HG03039 (cell line): ENCODE results near the gene AUNIP.
"Not testable (repeated sequence)": the region's sequence is repeated elsewhere in the genome, so short reads cannot be mapped to it uniquely, and the experiment has no call there.

Experiments used
- ATAC-seq: cut with Tn5 transposase; IDR thresholded peaks from one replicate; pipeline ENCODE4 v1.9.1; 2021; ENCODE audit warnings: mild to moderate bottlenecking, moderate library complexity; ENCODE audit not compliant: unreplicated experiment

Gene AUNIP

DNA sequence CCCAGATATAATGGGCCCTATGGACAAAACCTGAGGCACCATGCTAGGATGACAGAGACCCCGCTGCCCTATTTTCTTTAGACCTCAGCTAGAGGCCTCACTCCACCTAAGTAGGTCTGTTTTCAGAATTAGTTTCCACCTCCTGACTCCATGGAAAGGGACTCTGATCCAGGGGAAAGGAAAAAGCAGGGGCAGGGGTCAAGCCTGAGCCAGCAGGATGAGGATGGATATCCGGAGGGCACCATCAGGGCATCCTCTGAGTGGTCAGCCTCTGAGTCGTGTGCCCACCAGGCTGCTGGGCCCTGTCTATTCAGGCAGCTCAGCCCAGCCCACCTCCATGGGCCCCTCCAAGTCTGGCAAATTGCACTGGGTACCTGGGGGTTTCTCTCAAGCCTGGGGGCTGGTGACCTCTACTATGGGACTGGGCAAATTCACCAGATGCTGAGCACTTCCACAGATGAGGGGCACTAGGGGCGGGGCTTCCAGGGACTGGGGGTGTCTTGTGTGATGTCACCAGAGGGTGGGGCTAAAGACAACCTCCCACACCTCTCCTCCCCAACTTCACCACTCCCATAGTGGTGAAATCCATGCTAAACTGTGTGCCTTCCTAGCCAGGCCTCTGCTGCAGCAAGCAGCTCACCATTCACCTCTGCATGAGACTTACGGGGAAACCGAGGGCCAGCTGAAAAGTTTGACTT is 10.8 kb upstream of the AUNIP start:
- ATAC-seq: no peak

- ATAC-seq: no peak
These were observed 8.1 kb upstream of the AUNIP start for GRCh38 chr1:25867210-25867991.

DNA sequence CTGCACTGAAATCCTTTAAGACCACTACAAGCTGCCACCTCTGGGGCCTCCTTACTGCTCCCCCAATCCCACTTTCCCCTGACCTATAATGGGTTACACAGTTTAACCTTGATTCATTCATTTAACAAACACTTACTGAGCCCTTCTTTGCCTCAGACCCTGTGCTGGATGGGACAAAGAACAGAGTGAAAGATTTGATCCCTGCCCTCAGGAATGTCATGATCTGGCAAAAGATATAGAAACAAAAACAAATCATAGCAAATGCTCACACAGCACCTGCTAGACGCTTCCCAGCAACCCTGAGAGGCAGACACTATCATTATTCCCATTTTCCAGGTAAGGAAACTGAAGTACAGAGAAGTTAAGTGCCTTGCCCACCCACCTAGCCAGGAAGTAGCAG is 7.0 kb upstream of the AUNIP start:
- ATAC-seq: no peak

- no peak for ATAC-seq
These were observed 5.2 kb upstream of the AUNIP start for GRCh38 chr1:25864434-25864833.

- no peak for ATAC-seq
These were observed 4.4 kb upstream of the AUNIP start for GRCh38 chr1:25863486-25864262.

DNA sequence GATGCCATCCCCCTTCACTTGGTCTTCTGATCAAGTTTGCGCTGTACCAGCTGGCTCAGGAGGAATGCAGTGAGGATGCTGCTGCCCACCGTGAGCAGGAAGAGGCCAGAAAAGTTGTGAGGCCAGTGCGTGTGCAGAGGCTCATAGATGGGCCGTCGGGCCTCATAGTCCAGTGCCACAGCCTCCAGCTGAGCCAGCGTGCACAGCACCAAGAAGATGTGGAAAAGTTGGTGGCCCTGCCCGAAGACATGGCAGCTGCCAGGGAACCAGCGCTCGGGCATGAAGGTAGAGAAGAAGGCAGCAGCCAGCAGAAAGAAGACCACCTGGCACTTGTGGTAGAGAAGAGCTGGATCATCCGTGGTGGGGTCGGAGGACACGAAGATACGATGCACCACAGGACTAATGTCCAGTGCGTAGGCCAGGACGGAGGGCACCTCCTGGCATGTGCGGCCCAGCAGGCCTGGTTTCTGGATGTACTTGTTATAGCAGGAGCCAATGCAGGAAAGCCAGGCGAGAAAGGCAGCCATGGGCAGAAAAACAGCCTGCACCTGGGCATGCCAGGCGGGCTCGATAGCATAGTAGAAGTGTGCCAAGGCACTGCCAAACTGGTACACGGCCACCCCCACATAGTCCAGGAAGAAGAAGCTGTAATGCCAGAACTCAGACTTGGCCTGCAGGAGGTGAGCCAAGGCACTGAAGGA is 3.7 kb upstream of the AUNIP start:
- ATAC-seq: no peak

DNA sequence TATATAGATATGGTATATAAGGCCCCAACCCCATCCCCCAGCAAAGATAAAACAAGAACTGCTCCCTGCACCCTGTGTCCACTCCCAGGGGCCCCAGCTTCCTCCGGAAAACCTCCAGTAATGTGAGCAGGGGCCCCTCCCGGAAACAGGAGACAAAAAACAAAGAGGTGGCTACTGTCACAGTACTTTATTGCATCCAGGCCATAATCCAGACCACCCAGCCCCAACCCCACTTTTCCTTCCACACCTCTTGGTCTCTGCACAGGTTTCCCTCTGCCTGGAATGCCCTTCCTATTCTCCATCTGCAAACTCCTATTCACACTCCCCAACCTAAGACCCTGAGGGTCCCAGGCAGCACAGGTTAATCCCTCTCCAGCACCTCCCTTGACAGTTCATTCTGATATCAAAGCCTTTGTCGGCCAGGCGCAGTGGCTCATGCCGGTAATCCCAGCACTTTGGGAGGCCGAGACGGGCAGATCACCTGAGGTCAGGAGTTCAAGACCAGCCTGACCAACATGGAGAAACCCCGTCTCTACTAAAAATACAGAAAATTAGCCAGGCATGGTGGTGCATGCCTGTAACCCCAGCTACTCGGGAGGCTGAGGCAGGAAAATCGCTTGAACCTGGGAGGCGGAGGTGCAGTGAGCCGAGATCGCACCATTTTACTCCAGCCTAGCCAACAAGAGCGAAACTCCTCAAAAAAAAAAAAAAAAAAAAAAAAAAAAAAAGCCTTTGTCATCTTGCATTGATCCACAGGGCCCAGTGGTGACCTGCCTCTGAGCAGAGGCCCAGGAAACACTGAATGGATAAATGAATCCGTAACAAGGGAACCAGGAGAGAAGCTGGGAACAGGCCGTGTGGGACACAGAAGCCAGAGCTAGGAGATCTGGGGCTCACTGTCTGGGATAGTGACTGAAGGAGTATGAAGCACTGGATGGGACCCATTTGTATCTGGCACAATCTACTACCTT is 2.3 kb upstream of the AUNIP start:
- no peak for ATAC-seq

GRCh38 chr1:25858494-25858893 is 763 bp downstream of the AUNIP start:
- no peak for ATAC-seq

DNA sequence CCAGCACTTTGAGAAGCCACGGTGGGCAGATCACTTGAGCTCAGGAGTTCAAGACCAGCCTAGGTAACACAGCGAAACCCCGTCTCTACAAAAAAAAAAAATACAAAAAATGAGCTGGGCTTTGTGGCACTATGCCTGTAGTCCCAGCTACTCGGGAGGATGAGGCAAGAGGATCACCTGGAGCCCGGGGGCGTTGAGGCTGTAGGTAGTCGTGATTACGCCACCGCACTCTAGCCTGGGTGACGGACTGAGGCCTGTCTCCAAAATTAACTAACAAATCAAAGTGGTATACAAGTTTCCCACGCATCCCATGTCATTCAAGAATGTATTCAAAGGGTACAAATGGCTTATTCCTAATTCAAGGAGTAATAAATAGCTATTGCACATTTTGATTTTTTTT is 2.4 kb downstream of the AUNIP start:
- ATAC-seq: no peak

GRCh38 chr1:25854554-25854953 is 4.7 kb downstream of the AUNIP start:
- ATAC-seq: no peak

- ATAC-seq: no peak
These were observed 10.7 kb downstream of the AUNIP start for GRCh38 chr1:25848531-25848930.

DNA sequence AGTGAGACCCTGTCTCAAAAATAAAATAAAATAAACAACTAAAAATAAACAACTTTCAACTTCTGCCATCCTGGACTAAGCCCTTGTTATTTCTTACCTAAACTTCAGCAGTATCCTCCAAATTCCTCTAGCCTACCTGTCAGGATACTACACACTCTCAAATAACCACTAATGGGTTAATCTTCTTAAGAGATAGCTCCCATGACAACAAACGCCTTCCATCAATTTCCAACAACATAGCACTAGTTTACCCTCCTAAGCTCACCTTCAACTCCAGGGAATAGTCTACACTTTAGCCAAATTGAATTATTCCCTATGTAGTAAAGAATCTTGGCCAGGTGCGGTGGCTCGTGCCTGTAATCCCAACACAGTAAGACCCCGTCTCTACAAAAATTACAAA is 11.3 kb downstream of the AUNIP start:
- ATAC-seq: no peak

DNA sequence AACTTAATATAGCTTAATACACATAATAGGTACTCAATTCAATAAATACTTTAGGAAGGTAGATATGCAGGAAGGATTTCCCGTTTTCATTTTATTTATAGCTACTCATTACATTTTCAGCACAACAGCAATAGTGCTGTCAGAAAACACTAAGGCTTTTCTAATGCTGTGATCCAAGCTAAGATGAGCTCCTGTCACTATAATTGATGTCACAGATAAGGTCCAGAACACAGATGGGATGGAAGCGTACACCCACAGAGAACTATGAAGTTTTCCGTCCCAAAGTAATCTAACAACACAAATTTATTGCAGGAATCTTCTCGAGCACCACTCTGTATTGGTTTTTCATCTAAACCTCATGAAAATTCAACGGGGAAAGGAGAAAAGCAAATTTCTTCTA is 13.6 kb downstream of the AUNIP start:
- ATAC-seq: no peak

DNA sequence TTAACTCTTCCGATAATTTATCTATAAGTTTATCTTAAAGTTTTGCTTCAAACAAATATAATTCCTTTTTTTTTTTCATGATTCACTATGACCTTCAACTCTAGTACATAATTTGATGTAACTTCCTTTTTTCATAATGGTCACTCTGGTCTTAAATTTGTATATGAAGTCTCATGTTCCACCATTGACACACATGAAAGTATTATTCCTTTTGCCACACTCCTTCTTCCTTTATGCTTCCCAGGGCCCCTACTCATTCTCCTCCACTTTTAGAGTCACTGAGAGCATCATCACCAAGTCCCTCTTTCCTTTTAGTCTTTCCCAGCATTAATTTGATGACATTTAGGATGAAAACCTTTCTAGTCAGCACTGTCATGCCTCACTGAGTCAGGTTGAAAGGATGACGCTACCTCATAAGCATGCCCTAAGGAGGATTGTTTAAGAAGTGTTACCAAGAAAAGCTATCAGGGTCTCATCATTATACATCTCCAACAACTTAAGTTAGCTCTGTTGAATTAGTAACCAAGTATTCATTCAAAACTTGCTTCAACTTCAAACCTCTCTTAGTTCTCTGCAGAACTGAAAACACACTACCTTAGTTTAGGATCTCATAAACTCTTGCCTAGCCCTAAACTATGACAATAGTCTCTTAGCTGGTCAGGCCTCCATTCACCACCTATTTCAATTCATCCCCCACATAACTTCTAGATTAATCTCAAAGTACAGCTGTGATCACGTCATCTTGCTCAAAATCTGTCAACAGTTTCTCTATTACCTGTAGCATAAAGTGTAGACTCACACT is 14.5 kb downstream of the AUNIP start:
- ATAC-seq: no peak

DNA sequence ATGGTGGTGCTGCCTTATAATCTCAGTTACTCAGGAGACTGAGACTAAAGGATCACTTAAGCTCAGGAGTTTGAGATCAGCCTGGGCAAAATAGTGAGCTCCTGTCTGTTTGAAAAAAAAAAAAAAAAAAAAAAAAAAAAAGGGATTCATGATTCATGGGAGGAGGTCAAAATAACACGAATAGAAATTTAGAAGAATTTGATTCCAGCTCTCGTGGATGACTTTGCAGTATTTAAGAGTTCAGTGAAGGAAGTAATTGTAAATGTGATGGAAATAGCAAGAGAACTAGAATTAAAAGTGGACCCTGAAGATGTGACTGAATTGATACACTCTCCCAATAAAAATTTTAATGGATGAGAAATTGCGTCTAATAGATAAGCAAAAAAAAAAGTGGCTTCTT is 15.8 kb downstream of the AUNIP start:
- no peak for ATAC-seq

GRCh38 chr1:25839808-25840207 is 19.4 kb downstream of the AUNIP start:
- not testable (repeated sequence) for ATAC-seq

- ATAC-seq: no peak
These were observed 21.9 kb downstream of the AUNIP start for GRCh38 chr1:25837262-25837875.

- ATAC-seq: no peak
These were observed 22.6 kb downstream of the AUNIP start for GRCh38 chr1:25836695-25837094.

GRCh38 chr1:25834894-25835293 is 24.4 kb downstream of the AUNIP start:
- no peak for ATAC-seq
